H1 (cell line): ENCODE data around the gene MCMBP.
"Not testable (repeated sequence)": the region's sequence is repeated elsewhere in the genome, so short reads cannot be mapped to it uniquely, and the experiment has no call there.

ENCODE experiments used
- BRCA1 ChIP-seq: IDR thresholded peaks from 2 replicates; pipeline ENCODE4 v1.6.1; 2012; ENCODE audit warnings: low read depth, low read length, improper control_type of control experiment
- CBX5 ChIP-seq: fragments of 300-800, 300-1000 bp; sonication (generic); IDR thresholded peaks from 2 replicates; pipeline ENCODE4 v1.7.1; 2016; ENCODE audit warnings: antibody characterized with exemption, low read length, low read depth
- CREB1 ChIP-seq: IDR thresholded peaks from 2 replicates; pipeline ENCODE4 v1.6.1; 2012; ENCODE audit warnings: inconsistent platforms
- EP300 ChIP-seq, 2 experiments: IDR thresholded peaks; 1 replicate in 1 of 2; 2 replicates in 1 of 2; pipeline ENCODE4 v1.6.1; 2011 to 2012; ENCODE audit warnings: low read depth in 2 of 2, low read length in 2 of 2, mild to moderate bottlenecking in 2 of 2, borderline replicate concordance in 1 of 2, inconsistent platforms in 1 of 2, moderate library complexity in 1 of 2
- POLR2A ChIP-seq, 2 experiments: IDR thresholded peaks; 1 replicate in 1 of 2; 2 replicates in 1 of 2; pipeline ENCODE4 v1.6.1; 2011; ENCODE audit warnings: low read depth in 2 of 2, low read length in 2 of 2, mild to moderate bottlenecking in 2 of 2; ENCODE audit errors: control extremely low read depth in 1 of 2
- RFX5 ChIP-seq: IDR thresholded peaks from 2 replicates; pipeline ENCODE4 v1.6.1; 2011; ENCODE audit warnings: low read depth, low read length, improper control_type of control experiment, borderline replicate concordance
- SIN3A ChIP-seq, 2 experiments: IDR thresholded peaks in 1 of 2; conservative IDR thresholded peaks in 1 of 2; 2 replicates each; pipeline ENCODE4 v1.6.1; 2011 to 2012; ENCODE audit warnings: low read length in 2 of 2, improper control_type of control experiment in 1 of 2, low read depth in 1 of 2, mild to moderate bottlenecking in 1 of 2
- TF ChIP-seq, protein P1 (sequence below), 3 experiments: IDR thresholded peaks; 1 replicate in 2 of 3; 2 replicates in 1 of 3; pipeline versions ENCODE4 v1.5.1 to v1.6.1; 2011; ENCODE audit warnings: low read length in 3 of 3, mild to moderate bottlenecking in 3 of 3, inconsistent platforms in 2 of 3, low read depth in 1 of 3, moderate library complexity in 1 of 3; ENCODE audit not compliant: insufficient read depth in 1 of 3; ENCODE audit errors: control extremely low read depth in 1 of 3
- TF ChIP-seq, protein P2 (sequence below): IDR thresholded peaks from 2 replicates; pipeline ENCODE4 v1.6.1; 2011; ENCODE audit warnings: low read length, improper control_type of control experiment
- TF ChIP-seq, protein P3 (sequence below): IDR thresholded peaks from 2 replicates; pipeline ENCODE4 v1.6.1; 2012; ENCODE audit warnings: inconsistent platforms

DNA sequence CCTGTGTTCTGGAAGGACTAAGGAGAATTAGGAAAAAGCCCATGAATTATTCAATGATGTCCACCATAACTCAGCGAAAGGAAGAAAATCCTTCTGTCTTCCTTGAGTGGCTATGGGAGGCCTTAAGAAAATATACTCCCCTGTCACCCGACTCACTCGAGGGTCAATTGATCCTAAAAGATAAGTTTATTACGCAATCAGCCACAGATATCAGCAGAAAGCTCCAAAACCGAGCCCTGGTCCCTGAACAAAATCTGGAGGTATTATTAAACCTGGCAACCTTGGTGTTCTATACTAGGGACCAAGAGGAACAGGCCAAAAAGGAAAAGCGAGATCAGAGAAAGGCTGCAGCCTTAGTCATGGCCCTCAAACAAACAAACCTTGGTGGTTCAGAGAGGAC is 13.4 kb upstream of the MCMBP start:
- TF ChIP-seq CBX5; SIN3A (conservative IDR thresholded peaks at IDR 0.05 in 1 of 2, IDR thresholded peaks at IDR 0.05 in 1 of 2; ENCODE audit: low read depth in 1 of 2, low read length in 2 of 2); RFX5; EP300 (IDR thresholded peaks at IDR 0.05; ENCODE audit: borderline replicate concordance in 1 of 2, low read depth in 2 of 2, low read length in 2 of 2); POLR2A (IDR thresholded peaks at IDR 0.05; ENCODE audit: control extremely low read depth in 1 of 2, low read depth in 2 of 2, low read length in 2 of 2); CREB1; BRCA1: not testable (repeated sequence)
- TF ChIP-seq, protein P1, sequence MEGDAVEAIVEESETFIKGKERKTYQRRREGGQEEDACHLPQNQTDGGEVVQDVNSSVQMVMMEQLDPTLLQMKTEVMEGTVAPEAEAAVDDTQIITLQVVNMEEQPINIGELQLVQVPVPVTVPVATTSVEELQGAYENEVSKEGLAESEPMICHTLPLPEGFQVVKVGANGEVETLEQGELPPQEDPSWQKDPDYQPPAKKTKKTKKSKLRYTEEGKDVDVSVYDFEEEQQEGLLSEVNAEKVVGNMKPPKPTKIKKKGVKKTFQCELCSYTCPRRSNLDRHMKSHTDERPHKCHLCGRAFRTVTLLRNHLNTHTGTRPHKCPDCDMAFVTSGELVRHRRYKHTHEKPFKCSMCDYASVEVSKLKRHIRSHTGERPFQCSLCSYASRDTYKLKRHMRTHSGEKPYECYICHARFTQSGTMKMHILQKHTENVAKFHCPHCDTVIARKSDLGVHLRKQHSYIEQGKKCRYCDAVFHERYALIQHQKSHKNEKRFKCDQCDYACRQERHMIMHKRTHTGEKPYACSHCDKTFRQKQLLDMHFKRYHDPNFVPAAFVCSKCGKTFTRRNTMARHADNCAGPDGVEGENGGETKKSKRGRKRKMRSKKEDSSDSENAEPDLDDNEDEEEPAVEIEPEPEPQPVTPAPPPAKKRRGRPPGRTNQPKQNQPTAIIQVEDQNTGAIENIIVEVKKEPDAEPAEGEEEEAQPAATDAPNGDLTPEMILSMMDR (IDR thresholded peaks at IDR 0.05; ENCODE audit: control extremely low read depth in 1 of 3, insufficient read depth in 1 of 3, low read depth in 1 of 3, low read length in 3 of 3): not testable (repeated sequence)
- TF ChIP-seq, protein P2, sequence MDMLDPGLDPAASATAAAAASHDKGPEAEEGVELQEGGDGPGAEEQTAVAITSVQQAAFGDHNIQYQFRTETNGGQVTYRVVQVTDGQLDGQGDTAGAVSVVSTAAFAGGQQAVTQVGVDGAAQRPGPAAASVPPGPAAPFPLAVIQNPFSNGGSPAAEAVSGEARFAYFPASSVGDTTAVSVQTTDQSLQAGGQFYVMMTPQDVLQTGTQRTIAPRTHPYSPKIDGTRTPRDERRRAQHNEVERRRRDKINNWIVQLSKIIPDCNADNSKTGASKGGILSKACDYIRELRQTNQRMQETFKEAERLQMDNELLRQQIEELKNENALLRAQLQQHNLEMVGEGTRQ: not testable (repeated sequence)
- TF ChIP-seq, protein P3, sequence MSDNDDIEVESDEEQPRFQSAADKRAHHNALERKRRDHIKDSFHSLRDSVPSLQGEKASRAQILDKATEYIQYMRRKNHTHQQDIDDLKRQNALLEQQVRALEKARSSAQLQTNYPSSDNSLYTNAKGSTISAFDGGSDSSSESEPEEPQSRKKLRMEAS: not testable (repeated sequence)
